ENCODE measurements around the gene SUPT20H. TPM values are rescaled to one million over a fixed set of nuclear protein-coding genes. Genes with fewer than 3 reads are reported as not detected.

The SUPT20H gene
- polyA plus RNA-seq, 3 donors, result 24.7 to 39.8 (median 35.5) TPM

DNA sequence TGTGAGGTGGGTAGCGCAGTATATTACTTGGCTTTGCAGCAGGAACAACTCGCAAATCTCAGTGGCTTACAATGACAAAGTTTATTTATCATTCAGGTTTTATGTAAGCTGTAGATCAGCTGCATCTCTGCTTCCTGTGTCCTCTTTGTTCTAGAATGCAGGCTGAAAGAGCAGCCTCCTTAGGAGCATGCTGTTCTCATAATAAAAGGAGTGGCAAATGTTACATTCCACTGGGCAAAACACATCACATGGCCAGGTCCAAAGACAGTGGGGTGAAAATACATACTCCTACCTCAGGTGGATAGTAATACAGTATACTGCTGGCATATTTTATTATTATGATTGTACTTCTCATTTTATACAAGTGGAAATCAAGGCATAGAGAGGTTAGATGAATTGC lies 47.2 kb upstream of the SUPT20H start:
- no peak overlapping the region for H3K27ac Mint-ChIP-seq
- no peaks in the 10 kb centered on the region for H3K4me1 Mint-ChIP-seq
- no peak for DNase-seq
- no peaks in the 10 kb centered on the region for H3K4me1 ChIP-seq (ENCODE audit: control insufficient read depth in 1 of 2, insufficient read depth in 2 of 2, low read length in 2 of 2)
- no peaks in the 10 kb centered on the region for H3K36me3 ChIP-seq (replicated peaks in 1 of 2; ENCODE audit: control insufficient read depth in 1 of 2, insufficient read depth in 2 of 2, low read length in 2 of 2)
- H3K27me3 ChIP-seq (ENCODE audit: control insufficient read depth in 2 of 2, insufficient read depth in 2 of 2, low read length in 2 of 2), result peaks cover 2 to 3% of the 10 kb centered on the region in 2 donors
- H4K20me1 ChIP-seq (ENCODE audit: insufficient read depth, low read length), result no peaks in the 10 kb centered on the region
- no peak overlapping the region for H2AFZ ChIP-seq (ENCODE audit: insufficient read depth, low read depth, low read length, poor library complexity, severe bottlenecking)
- 100% methylated on average over 2 of the region's 2 CpGs for WGBS (ENCODE audit: insufficient coverage)
- no peak overlapping the region for H3K27ac ChIP-seq (ENCODE audit: low read depth in 1 of 2, low read length in 2 of 2)
- H3K27me3 Mint-ChIP-seq (ENCODE audit: low read depth in 3 of 3), result peaks cover 0 to 13% (median 6%) of the 10 kb centered on the region in 3 donors
- H3K4me3 Mint-ChIP-seq, result no peak overlapping the region
- intact Hi-C loops (cut with micrococcal nuclease), result no loop called here
- no peak overlapping the region for H3K4me3 ChIP-seq (replicated peaks in 1 of 3; ENCODE audit: low read depth in 2 of 3, low read length in 3 of 3)
- H3K9me3 Mint-ChIP-seq, result no peaks in the 10 kb centered on the region
- H3K4me2 ChIP-seq (replicated peaks; ENCODE audit: extremely low read depth, low read length, poor library complexity, severe bottlenecking), result no peak overlapping the region
- H3K79me2 ChIP-seq (ENCODE audit: insufficient read depth, low read length), result no peaks in the 10 kb centered on the region
- no peak overlapping the region for H3K9ac ChIP-seq (ENCODE audit: insufficient read depth, low read length, poor library complexity, severe bottlenecking)
- H3K36me3 Mint-ChIP-seq, result peaks cover 0 to 2% of the 10 kb centered on the region in 2 donors
- H3K9me3 ChIP-seq (replicated peaks in 1 of 2; ENCODE audit: control insufficient read depth in 1 of 2, insufficient read depth in 1 of 2, low read length in 2 of 2), result peaks cover 0 to 3% of the 10 kb centered on the region in 2 donors
- TF ChIP-seq, protein P1, sequence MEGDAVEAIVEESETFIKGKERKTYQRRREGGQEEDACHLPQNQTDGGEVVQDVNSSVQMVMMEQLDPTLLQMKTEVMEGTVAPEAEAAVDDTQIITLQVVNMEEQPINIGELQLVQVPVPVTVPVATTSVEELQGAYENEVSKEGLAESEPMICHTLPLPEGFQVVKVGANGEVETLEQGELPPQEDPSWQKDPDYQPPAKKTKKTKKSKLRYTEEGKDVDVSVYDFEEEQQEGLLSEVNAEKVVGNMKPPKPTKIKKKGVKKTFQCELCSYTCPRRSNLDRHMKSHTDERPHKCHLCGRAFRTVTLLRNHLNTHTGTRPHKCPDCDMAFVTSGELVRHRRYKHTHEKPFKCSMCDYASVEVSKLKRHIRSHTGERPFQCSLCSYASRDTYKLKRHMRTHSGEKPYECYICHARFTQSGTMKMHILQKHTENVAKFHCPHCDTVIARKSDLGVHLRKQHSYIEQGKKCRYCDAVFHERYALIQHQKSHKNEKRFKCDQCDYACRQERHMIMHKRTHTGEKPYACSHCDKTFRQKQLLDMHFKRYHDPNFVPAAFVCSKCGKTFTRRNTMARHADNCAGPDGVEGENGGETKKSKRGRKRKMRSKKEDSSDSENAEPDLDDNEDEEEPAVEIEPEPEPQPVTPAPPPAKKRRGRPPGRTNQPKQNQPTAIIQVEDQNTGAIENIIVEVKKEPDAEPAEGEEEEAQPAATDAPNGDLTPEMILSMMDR (IDR thresholded peaks at IDR 0.05), result no peak

DNA sequence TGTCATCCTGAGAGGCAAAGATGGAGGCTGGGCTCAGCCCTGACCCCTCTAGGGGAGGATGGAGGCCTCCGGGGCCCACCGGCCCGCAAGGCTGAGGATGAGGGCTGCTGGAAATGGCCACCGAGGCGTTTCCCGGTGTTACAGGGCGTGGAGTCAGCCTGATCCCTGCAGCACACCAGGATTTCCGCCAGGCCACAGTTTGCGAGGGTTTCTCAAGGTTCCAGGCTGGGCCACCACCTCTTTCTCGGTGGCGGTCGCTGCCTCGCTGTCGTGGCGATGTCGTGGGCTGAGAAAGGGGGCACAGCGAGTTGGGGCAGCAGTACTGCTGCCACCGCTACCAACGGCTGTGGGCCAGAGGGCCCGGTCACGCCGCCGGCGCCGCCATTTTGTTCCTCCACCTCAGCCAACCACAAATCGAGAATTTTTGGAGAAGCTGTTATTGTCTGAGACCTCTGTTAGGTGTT lies 45.8 kb upstream of the SUPT20H start, which contains the start of gene CSNK1A1L:
TSS of gene CSNK1A1L (minus strand) at position 414 of the 464 bp plus-strand sequence. CDS start at position 6, 408 bp downstream.
- Histone ChIP-seq H3K27me3 (ENCODE audit: control insufficient read depth in 2 of 2, insufficient read depth in 2 of 2, low read length in 2 of 2) (peaks cover 2 to 3% of the 10 kb centered on the region in 2 donors), H3K79me2 (ENCODE audit: insufficient read depth, low read length) (no peaks in the 10 kb centered on the region), H3K27ac (ENCODE audit: low read depth in 1 of 2, low read length in 2 of 2) (no peak within 1 kb of the TSS), H3K36me3 (replicated peaks in 1 of 2; ENCODE audit: control insufficient read depth in 1 of 2, insufficient read depth in 2 of 2, low read length in 2 of 2) (no peaks in the 10 kb centered on the region), H3K9ac (ENCODE audit: insufficient read depth, low read length, poor library complexity, severe bottlenecking) (no peak within 1 kb of the TSS), H2AFZ (ENCODE audit: insufficient read depth, low read depth, low read length, poor library complexity, severe bottlenecking) (no peak within 1 kb of the TSS), H3K4me3 (replicated peaks in 1 of 3; ENCODE audit: low read depth in 2 of 3, low read length in 3 of 3) (no peak within 1 kb of the TSS), H4K20me1 (ENCODE audit: insufficient read depth, low read length) (no peaks in the 10 kb centered on the region), H3K4me1 (ENCODE audit: control insufficient read depth in 1 of 2, insufficient read depth in 2 of 2, low read length in 2 of 2) (no peaks in the 10 kb centered on the region), H3K9me3 (replicated peaks in 1 of 2; ENCODE audit: control insufficient read depth in 1 of 2, insufficient read depth in 1 of 2, low read length in 2 of 2) (peaks cover 0 to 3% of the 10 kb centered on the region in 2 donors), H3K4me2 (replicated peaks; ENCODE audit: extremely low read depth, low read length, poor library complexity, severe bottlenecking) (no peak within 1 kb of the TSS)
- peaks cover 4 to 16% (median 9%) of the 10 kb centered on the region in 3 donors for H3K27me3 Mint-ChIP-seq (ENCODE audit: low read depth in 3 of 3)
- H3K4me3 Mint-ChIP-seq, result no peak within 1 kb of the TSS
- 94% methylated on average over 17 of the region's 26 CpGs for WGBS (ENCODE audit: insufficient coverage)
- intact Hi-C loops (cut with micrococcal nuclease), result no loop called here
- DNase-seq, result no peak
- TF ChIP-seq, protein P1 (IDR thresholded peaks at IDR 0.05), result no peak
- no peaks in the 10 kb centered on the region for H3K4me1 Mint-ChIP-seq
- no peak within 1 kb of the TSS for H3K27ac Mint-ChIP-seq
- no peaks in the 10 kb centered on the region for H3K9me3 Mint-ChIP-seq
- H3K36me3 Mint-ChIP-seq, result peaks cover 0 to 2% of the 10 kb centered on the region in 2 donors
